Adrenal gland (tissue), 12 donors: ENCODE measurements around the gene GIMAP8. TPM values are rescaled to one million over a fixed set of nuclear protein-coding genes. Genes with fewer than 3 reads are reported as not detected.
"Not testable (repeated sequence)": the region's sequence is repeated elsewhere in the genome, so short reads cannot be mapped to it uniquely, and the experiment has no call there.

Source experiments
- DNase-seq, 7 donors: peaks; one replicate each; pipeline ENCODE4 v3.0.0-alpha.2; 2019 to 2020
- H3K27ac ChIP-seq, 5 donors: fragments of 200-600 bp; sonication (generic) in 4 of 5; 1 replicate in 3 of 5; 2 replicates in 2 of 5; pipeline versions ENCODE4 v1.5.1 to v1.8.0; 2016 to 2020; ENCODE audit warnings: mild to moderate bottlenecking in 1 of 5
- H3K27me3 ChIP-seq: fragments of 200-600 bp; 2 replicates; pipeline ENCODE4 v1.8.0; 2021
- H3K36me3 ChIP-seq, 2 donors: fragments of 200-600 bp; replicated peaks in 1 of 2; 1 replicate in 1 of 2; 2 replicates in 1 of 2; pipeline versions ENCODE4 v1.5.1 to v1.8.0; 2018 to 2022
- H3K4me1 ChIP-seq, 2 donors: fragments of 200-600 bp; replicated peaks in 1 of 2; 1 replicate in 1 of 2; 2 replicates in 1 of 2; pipeline versions ENCODE4 v1.5.1 to v1.8.0; 2018 to 2021
- H3K4me3 ChIP-seq, 4 donors: fragments of 200-600 bp; sonication (generic) in 3 of 4; one replicate each; pipeline ENCODE4 v1.5.1; 2016 to 2018
- H3K9me3 ChIP-seq, 3 donors: fragments of 200-600 bp; sonication (generic) in 1 of 3; replicated peaks in 1 of 3; 1 replicate in 2 of 3; 2 replicates in 1 of 3; pipeline versions ENCODE4 v1.5.1 to v1.8.0; 2016 to 2021
- POLR2A ChIP-seq, 2 donors: fragments of 450-650 bp; IDR thresholded peaks; one replicate each; pipeline ENCODE4 v1.6.1; 2017; ENCODE audit warnings: antibody characterized with exemption in 2 of 2, mild to moderate bottlenecking in 2 of 2, moderate library complexity in 1 of 2
- WGBS, 4 donors: extraction: QIAGEN DNeasy Blood & Tissue Kit in 2 of 4; methylation state at CpG; one replicate each; pipeline versions ENCODE4 v1.1.5 to v1.1.7; 2013 to 2017; 5-methylcytosine and 5-hydroxymethylcytosine counted together
- intact Hi-C, 2 donors: fragments of 100-400 bp; cut with DNase I; formaldehyde crosslinking; loops; one replicate each; pipeline versions ENCODE4 v1.14.1 to v1.15.0; 2022 to 2023
- polyA plus RNA-seq, 3 donors: library from polyadenylated mRNA; stranded (reverse); fragments of 200-250 nt in 2 of 3; fragments of 350-450 nt in 1 of 3; fragmentation: Illumina TruSeq in 1 of 3; extraction: RNeasy Lipid Tissue Mini Kit (QIAGEN cat#74804) in 1 of 3; gene quantifications; one replicate each; pipeline ENCODE4 v1.2.3, GENCODE V29; 2013 to 2014
- total RNA-seq, 9 donors: library from RNA; depleted of rRNA in 4 of 9; stranded (reverse); fragments of >200 nt in 4 of 9; fragments of 120-200 nt in 1 of 9; fragmentation: NEBNext Ultra II Directional in 1 of 9; extraction: Animal tissue kit (Norgen Biotek cat#: 25700) in 1 of 9; gene quantifications; one replicate each; pipeline versions ENCODE4 v1.1.0 to v1.2.4, GENCODE V29; 2013 to 2023
- TF ChIP-seq, protein P1 (sequence below), 6 experiments: fragments of 450-650 bp in 4 of 6; fragments of 200-600 bp in 2 of 6; sonication (generic) in 1 of 6; IDR thresholded peaks; 1 replicate in 5 of 6; 2 replicates in 1 of 6; pipeline versions ENCODE4 v1.5.1 to v1.8.0; 2016 to 2021; ENCODE audit warnings: antibody characterized with exemption in 6 of 6, mild to moderate bottlenecking in 2 of 6, moderate library complexity in 1 of 6
- donor health status: healthy with polysubstance abuse.
- donor health status: Bipolar disorder and iron deficiency.
- donor health status: DM: yes; HTN: yes; CAD: no.
- donor health status: DM: no; HTN: no; CAD: no.
- donor health status: DM: no; HTN: no; CAD: no.
- donor health status: DM: yes; HTN: yes; CAD: no.

GIMAP8 gene
- total and polyA plus RNA-seq, 12 donors: 6.1 to 18.4 (median 9.5) TPM

DNA sequence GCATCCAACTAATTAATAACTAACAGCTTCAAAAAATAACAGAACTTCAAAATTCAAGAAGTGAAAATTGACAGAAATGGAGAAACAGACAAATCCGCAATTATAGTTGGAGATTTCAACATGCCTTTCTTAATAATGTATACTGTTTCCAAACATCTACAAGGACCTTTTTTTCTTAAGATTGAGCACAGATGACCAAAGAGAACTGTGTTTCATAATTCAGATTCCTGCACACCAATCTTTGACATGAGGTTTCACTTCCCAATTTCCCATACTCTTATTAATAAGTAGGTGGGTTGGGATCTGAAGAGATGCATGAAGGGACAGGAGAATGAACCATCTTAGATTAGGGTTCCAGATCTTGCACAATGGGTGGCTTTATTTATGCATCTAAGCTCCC lies 39.4 kb downstream of the GIMAP8 start:
- intact Hi-C loops: no loop called here
- WGBS, 4 donors: 63 to 80% (median 68%) methylated on average over 1 of the region's 1 CpG

DNA sequence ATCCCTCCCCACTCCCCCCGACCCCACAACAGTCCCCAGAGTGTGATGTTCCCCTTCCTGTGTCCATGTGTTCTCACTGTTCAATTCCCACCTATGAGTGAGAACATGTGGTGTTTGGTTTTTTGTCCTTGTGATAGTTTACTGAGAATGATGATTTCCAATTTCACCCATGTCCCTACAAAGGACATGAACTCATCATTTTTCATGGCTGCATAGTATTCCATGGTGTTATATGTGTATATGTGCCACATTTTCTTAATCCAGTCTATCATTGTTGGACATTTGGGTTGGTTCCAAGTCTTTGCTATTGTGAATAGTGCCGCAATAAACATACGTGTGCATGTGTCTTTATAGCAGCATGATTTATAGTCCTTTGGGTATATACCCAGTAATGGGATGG lies 43.0 kb downstream of the GIMAP8 start:
- intact Hi-C loops, DNase-seq: not testable (repeated sequence)
- WGBS, 4 donors: 27 to 100% (median 58%) methylated on average over 1 to 2 of the region's 3 CpGs

More for the DNA sequence above, 39.4 kb downstream of the GIMAP8 start:
- Histone ChIP-seq H3K4me3 (no peak overlapping the region), H3K36me3 (no peaks in the 10 kb centered on the region), H3K9me3 (no peaks in the 10 kb centered on the region), H3K4me1 (no peaks in the 10 kb centered on the region), H3K27ac (no peak overlapping the region), H3K27me3 (peaks cover 6% of the 10 kb centered on the region)
- DNase-seq: no peak
- TF ChIP-seq POLR2A (IDR thresholded peaks at IDR 0.05): no peak
- TF ChIP-seq, protein P1, sequence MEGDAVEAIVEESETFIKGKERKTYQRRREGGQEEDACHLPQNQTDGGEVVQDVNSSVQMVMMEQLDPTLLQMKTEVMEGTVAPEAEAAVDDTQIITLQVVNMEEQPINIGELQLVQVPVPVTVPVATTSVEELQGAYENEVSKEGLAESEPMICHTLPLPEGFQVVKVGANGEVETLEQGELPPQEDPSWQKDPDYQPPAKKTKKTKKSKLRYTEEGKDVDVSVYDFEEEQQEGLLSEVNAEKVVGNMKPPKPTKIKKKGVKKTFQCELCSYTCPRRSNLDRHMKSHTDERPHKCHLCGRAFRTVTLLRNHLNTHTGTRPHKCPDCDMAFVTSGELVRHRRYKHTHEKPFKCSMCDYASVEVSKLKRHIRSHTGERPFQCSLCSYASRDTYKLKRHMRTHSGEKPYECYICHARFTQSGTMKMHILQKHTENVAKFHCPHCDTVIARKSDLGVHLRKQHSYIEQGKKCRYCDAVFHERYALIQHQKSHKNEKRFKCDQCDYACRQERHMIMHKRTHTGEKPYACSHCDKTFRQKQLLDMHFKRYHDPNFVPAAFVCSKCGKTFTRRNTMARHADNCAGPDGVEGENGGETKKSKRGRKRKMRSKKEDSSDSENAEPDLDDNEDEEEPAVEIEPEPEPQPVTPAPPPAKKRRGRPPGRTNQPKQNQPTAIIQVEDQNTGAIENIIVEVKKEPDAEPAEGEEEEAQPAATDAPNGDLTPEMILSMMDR (IDR thresholded peaks at IDR 0.05): no peak

DNA sequence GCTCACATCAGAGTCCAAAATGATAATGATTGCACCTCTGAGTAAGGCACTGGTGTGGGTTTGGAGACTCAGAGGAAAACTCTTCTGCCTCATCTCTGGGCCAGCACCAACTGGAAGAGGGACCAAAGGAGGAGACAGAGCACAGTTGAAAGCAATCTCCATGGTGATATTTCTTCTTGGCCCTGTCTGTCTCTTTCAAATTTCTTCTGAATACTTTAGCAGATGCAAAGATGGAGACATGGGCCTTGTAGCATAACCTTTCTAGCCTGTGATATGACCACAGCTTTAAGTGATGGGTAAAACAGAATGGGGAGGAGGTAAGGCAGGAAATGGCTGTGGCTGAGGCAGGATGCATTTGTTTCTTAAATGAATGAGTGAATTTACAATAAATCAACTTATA lies 52.1 kb downstream of the GIMAP8 start:
- no peak for DNase-seq
- intact Hi-C loops: no loop called here
- H3K9me3 ChIP-seq: no peaks in the 10 kb centered on the region
- no peak overlapping the region for H3K4me3 ChIP-seq
- no peaks in the 10 kb centered on the region for H3K27me3 ChIP-seq
- TF ChIP-seq, protein P1 (IDR thresholded peaks at IDR 0.05): no peak
- TF ChIP-seq POLR2A (IDR thresholded peaks at IDR 0.05): no peak
- no peaks in the 10 kb centered on the region for H3K4me1 ChIP-seq
- no peak overlapping the region for H3K27ac ChIP-seq
- no peaks in the 10 kb centered on the region for H3K36me3 ChIP-seq

More for the DNA sequence above, 43.0 kb downstream of the GIMAP8 start:
- H3K36me3 ChIP-seq, H3K27me3 ChIP-seq, H3K27ac ChIP-seq, H3K9me3 ChIP-seq, H3K4me1 ChIP-seq, H3K4me3 ChIP-seq: not testable (repeated sequence)

DNA sequence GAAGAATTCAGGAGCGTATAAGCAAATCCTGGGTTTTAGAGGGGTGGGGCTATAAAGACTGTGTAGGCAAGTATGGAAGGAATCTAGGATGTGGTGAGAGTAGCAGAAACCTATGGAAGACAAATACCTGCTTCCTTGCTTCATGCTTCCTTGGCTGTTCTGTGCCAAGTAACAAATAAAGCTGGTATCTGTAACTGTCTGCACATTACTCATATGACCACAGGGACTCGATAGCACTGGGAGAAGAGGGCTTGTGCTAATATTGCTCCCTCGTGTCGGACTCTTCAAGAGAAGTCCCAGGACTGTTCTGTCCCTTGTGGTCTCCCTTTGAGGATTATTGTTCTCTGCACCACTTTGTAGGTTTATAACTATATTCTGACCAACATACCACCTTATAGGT lies 52.7 kb downstream of the GIMAP8 start:
- 76 to 90% (median 83%) methylated on average over 4 of the region's 4 CpGs for WGBS, 4 donors
- H3K4me1 ChIP-seq: no peaks in the 10 kb centered on the region
- H3K4me3 ChIP-seq: no peak overlapping the region
- no peaks in the 10 kb centered on the region for H3K27me3 ChIP-seq
- no peaks in the 10 kb centered on the region for H3K36me3 ChIP-seq
- H3K9me3 ChIP-seq: no peaks in the 10 kb centered on the region
- H3K27ac ChIP-seq: no peak overlapping the region
- intact Hi-C loops: no loop called here
- DNase-seq: no peak
- TF ChIP-seq, protein P1 (IDR thresholded peaks at IDR 0.05): no peak
- no peak for TF ChIP-seq POLR2A (IDR thresholded peaks at IDR 0.05)

DNA sequence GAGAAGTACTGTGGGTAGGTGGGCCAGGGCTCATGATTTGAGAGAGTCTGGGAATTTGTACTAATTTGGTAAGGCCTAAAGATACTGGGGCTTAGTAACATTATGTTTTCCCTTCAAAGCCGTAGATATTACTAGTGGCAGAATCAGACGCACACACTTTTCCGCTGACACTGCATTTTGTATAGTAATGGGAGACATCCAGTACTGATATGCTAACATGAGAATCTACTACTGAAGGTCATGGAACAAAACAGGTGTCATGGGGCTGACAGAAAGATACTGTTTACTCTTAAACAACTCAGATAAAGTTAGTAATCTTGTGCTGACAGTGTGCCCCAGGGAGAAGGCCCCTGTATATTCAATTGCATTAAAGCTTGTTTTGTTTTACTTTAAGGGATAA lies 53.2 kb downstream of the GIMAP8 start:
- Histone ChIP-seq H3K9me3 (no peaks in the 10 kb centered on the region), H3K36me3 (no peaks in the 10 kb centered on the region), H3K27me3 (no peaks in the 10 kb centered on the region), H3K4me3 (no peak overlapping the region), H3K4me1 (no peaks in the 10 kb centered on the region), H3K27ac (no peak overlapping the region)
- intact Hi-C loops: no loop called here
- no peak for TF ChIP-seq POLR2A (IDR thresholded peaks at IDR 0.05)
- TF ChIP-seq, protein P1 (IDR thresholded peaks at IDR 0.05): no peak
- WGBS, 4 donors: 57 to 72% (median 64%) methylated on average over 3 of the region's 3 CpGs
- no peak for DNase-seq
